Measurements from ENCODE around the gene OBSCN. TPM values are rescaled to one million over a fixed set of nuclear protein-coding genes. Genes with fewer than 3 reads are reported as not detected.

Gene OBSCN
- total RNA-seq, 2 donors from 2014 or later: 159 to 317 TPM

GRCh38 chr1:228259368-228259894, 51.6 kb downstream of the OBSCN start:
- no peak overlapping the region for H3K4me3 ChIP-seq
- H3K36me3 ChIP-seq: peaks cover 72% of the 10 kb centered on the region
- TF ChIP-seq, protein P1, sequence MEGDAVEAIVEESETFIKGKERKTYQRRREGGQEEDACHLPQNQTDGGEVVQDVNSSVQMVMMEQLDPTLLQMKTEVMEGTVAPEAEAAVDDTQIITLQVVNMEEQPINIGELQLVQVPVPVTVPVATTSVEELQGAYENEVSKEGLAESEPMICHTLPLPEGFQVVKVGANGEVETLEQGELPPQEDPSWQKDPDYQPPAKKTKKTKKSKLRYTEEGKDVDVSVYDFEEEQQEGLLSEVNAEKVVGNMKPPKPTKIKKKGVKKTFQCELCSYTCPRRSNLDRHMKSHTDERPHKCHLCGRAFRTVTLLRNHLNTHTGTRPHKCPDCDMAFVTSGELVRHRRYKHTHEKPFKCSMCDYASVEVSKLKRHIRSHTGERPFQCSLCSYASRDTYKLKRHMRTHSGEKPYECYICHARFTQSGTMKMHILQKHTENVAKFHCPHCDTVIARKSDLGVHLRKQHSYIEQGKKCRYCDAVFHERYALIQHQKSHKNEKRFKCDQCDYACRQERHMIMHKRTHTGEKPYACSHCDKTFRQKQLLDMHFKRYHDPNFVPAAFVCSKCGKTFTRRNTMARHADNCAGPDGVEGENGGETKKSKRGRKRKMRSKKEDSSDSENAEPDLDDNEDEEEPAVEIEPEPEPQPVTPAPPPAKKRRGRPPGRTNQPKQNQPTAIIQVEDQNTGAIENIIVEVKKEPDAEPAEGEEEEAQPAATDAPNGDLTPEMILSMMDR (IDR thresholded peaks at IDR 0.05): no peak
- no peaks in the 10 kb centered on the region for H3K27me3 ChIP-seq
- H3K27ac ChIP-seq: no peak overlapping the region
- no peaks in the 10 kb centered on the region for H3K9me3 ChIP-seq
- DNase-seq (ENCODE audit: low spot score): no peak
- H3K4me1 ChIP-seq: no peaks in the 10 kb centered on the region

DNA sequence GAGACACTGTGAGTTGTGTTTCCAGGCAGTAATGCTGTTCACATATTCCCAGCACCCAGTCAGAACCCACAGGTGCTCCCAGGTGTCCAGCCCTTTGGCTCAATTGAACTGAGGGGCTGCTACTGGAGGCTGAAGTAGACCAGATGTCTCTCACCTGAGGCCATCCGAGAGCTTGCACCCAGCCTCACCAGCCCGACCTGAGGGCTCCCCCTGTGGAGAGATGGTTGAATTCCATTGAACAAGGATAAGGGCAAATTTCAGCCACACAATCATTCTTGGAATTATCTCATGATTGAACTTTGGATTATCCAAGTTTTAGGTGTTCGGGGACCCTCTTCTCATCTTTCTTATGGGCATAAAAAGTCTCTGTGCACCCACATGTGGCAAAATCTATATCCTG, 52.1 kb downstream of the OBSCN start:
- peaks cover 77% of the 10 kb centered on the region for H3K36me3 ChIP-seq
- H3K27ac ChIP-seq: no peak overlapping the region
- DNase-seq (ENCODE audit: low spot score): no peak

GRCh38 chr1:228261706-228262105, 53.9 kb downstream of the OBSCN start:
- Histone ChIP-seq H3K4me3 (no peak overlapping the region), H3K27ac (no peak overlapping the region), H3K4me1 (no peaks in the 10 kb centered on the region), H3K27me3 (no peaks in the 10 kb centered on the region), H3K9me3 (no peaks in the 10 kb centered on the region), H3K36me3 (peaks cover 75% of the 10 kb centered on the region)
- TF ChIP-seq, protein P1 (IDR thresholded peaks at IDR 0.05): no peak
- DNase-seq (ENCODE audit: low spot score): no peak

More for the DNA sequence above, 52.1 kb downstream of the OBSCN start:
- Histone ChIP-seq H3K4me3 (no peak overlapping the region), H3K27me3 (no peaks in the 10 kb centered on the region), H3K9me3 (no peaks in the 10 kb centered on the region), H3K4me1 (no peaks in the 10 kb centered on the region)
- TF ChIP-seq, protein P1 (IDR thresholded peaks at IDR 0.05): no peak

DNA sequence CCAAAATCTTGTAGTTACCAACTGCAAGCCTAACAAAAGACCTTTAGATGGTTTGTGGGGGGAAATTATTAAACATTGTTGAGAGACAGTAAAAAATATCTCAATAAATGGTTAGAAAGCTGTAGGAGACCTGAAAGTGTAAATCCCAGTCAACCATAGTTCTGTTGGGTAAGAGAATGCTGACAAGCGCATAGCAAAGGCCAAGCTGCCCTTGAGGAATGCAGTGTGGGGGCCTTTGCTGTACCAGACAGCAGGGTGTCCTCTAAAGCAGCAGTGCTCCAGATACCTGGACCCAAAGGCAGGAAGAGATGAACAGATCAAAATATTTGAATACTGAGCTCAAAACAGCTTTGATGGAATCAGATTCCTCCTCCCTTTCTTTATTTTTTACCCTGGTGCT, 54.6 kb downstream of the OBSCN start:
- H3K4me3 ChIP-seq: no peak overlapping the region
- H3K36me3 ChIP-seq: peaks cover 76% of the 10 kb centered on the region
- no peaks in the 10 kb centered on the region for H3K4me1 ChIP-seq
- DNase-seq (ENCODE audit: low spot score): no peak
- no peak overlapping the region for H3K27ac ChIP-seq
- H3K27me3 ChIP-seq: no peaks in the 10 kb centered on the region
- no peaks in the 10 kb centered on the region for H3K9me3 ChIP-seq
- TF ChIP-seq, protein P1 (IDR thresholded peaks at IDR 0.05): no peak

DNA sequence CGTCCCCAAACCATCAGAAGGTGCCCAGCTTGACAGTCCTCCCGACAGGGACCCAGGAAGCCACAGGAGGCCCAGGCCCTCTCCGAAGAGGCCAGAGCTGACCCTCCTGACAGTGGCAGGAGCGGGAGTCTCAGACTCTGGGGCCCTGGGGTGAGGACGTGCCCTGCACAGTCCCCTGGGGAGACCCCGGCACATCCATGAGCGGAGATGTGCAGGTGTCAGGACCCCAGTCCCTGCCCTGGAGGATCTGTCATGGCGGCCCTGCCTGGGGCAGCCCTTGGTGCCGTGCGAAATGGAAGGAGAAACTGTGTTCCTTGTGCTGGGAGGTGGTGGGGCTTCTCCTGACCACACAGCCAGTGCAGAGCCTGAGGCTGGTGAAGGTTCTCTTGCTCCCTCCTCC, 55.8 kb downstream of the OBSCN start:
- Histone ChIP-seq H3K4me3 (no peak overlapping the region), H3K9me3 (no peaks in the 10 kb centered on the region), H3K27ac (no peak overlapping the region), H3K36me3 (peaks cover 80% of the 10 kb centered on the region), H3K4me1 (peaks cover 0 to 9% of the 10 kb centered on the region in 2 donors), H3K27me3 (no peaks in the 10 kb centered on the region)
- TF ChIP-seq, protein P1 (IDR thresholded peaks at IDR 0.05): no peak
- no peak for DNase-seq (ENCODE audit: low spot score)
